ENCODE results near the gene PROX1. TPM values are rescaled to one million over a fixed set of nuclear protein-coding genes. Genes with fewer than 3 reads are reported as not detected.

Gene PROX1
- polyA plus RNA-seq, 3 donors, result 0.07 TPM; not detected in 2

GRCh38 chr1:214022810-214023425 lies 35.1 kb downstream of the PROX1 start:
- Histone ChIP-seq H3K9ac (ENCODE audit: insufficient read depth, low read length, poor library complexity, severe bottlenecking) (no peak overlapping the region), H3K27ac (ENCODE audit: low read depth in 1 of 2, low read length in 2 of 2) (no peak overlapping the region), H3K4me3 (replicated peaks in 1 of 3; ENCODE audit: low read depth in 2 of 3, low read length in 3 of 3) (no peak overlapping the region), H3K4me2 (replicated peaks; ENCODE audit: extremely low read depth, low read length, poor library complexity, severe bottlenecking) (no peak overlapping the region), H3K9me3 (replicated peaks in 1 of 2; ENCODE audit: control insufficient read depth in 1 of 2, insufficient read depth in 1 of 2, low read length in 2 of 2) (no peaks in the 10 kb centered on the region), H3K79me2 (ENCODE audit: insufficient read depth, low read length) (no peaks in the 10 kb centered on the region), H2AFZ (ENCODE audit: insufficient read depth, low read depth, low read length, poor library complexity, severe bottlenecking) (no peak overlapping the region), H4K20me1 (ENCODE audit: insufficient read depth, low read length) (no peaks in the 10 kb centered on the region), H3K27me3 (ENCODE audit: control insufficient read depth in 2 of 2, insufficient read depth in 2 of 2, low read length in 2 of 2) (no peaks in the 10 kb centered on the region), H3K36me3 (replicated peaks in 1 of 2; ENCODE audit: control insufficient read depth in 1 of 2, insufficient read depth in 2 of 2, low read length in 2 of 2) (no peaks in the 10 kb centered on the region), H3K4me1 (ENCODE audit: control insufficient read depth in 1 of 2, insufficient read depth in 2 of 2, low read length in 2 of 2) (no peaks in the 10 kb centered on the region)
- Mint-ChIP-seq H3K9me3 (peaks cover 0 to 2% (median 0%) of the 10 kb centered on the region in 7 donors), H3K27me3 (ENCODE audit: low read depth in 3 of 3) (peaks cover 1 to 2% (median 1%) of the 10 kb centered on the region in 3 donors), H3K27ac (no peak overlapping the region), H3K4me1 (no peaks in the 10 kb centered on the region), H3K36me3 (no peaks in the 10 kb centered on the region), H3K4me3 (no peak overlapping the region)
- TF ChIP-seq CTCF (IDR thresholded peaks at IDR 0.05), result no peak
- DNase-seq, result no peak
- intact Hi-C loops (cut with micrococcal nuclease), result no loop called here
- 33% methylated on average over 1 of the region's 2 CpGs for WGBS (ENCODE audit: insufficient coverage)

GRCh38 chr1:214026985-214027384 lies 39.2 kb downstream of the PROX1 start:
- Histone ChIP-seq H3K9ac (ENCODE audit: insufficient read depth, low read length, poor library complexity, severe bottlenecking) (no peak overlapping the region), H3K4me1 (ENCODE audit: control insufficient read depth in 1 of 2, insufficient read depth in 2 of 2, low read length in 2 of 2) (no peaks in the 10 kb centered on the region), H3K4me3 (replicated peaks in 1 of 3; ENCODE audit: low read depth in 2 of 3, low read length in 3 of 3) (no peak overlapping the region), H4K20me1 (ENCODE audit: insufficient read depth, low read length) (no peaks in the 10 kb centered on the region), H3K79me2 (ENCODE audit: insufficient read depth, low read length) (no peaks in the 10 kb centered on the region), H2AFZ (ENCODE audit: insufficient read depth, low read depth, low read length, poor library complexity, severe bottlenecking) (no peak overlapping the region), H3K9me3 (replicated peaks in 1 of 2; ENCODE audit: control insufficient read depth in 1 of 2, insufficient read depth in 1 of 2, low read length in 2 of 2) (no peaks in the 10 kb centered on the region), H3K27ac (ENCODE audit: low read depth in 1 of 2, low read length in 2 of 2) (no peak overlapping the region), H3K4me2 (replicated peaks; ENCODE audit: extremely low read depth, low read length, poor library complexity, severe bottlenecking) (no peak overlapping the region), H3K27me3 (ENCODE audit: control insufficient read depth in 2 of 2, insufficient read depth in 2 of 2, low read length in 2 of 2) (no peaks in the 10 kb centered on the region), H3K36me3 (replicated peaks in 1 of 2; ENCODE audit: control insufficient read depth in 1 of 2, insufficient read depth in 2 of 2, low read length in 2 of 2) (no peaks in the 10 kb centered on the region)
- H3K4me3 Mint-ChIP-seq, result no peak overlapping the region
- H3K27ac Mint-ChIP-seq, result no peak overlapping the region
- intact Hi-C loops (cut with micrococcal nuclease), result no loop called here
- DNase-seq, result no peak
- no peak for TF ChIP-seq CTCF (IDR thresholded peaks at IDR 0.05)
- H3K9me3 Mint-ChIP-seq, result peaks cover 0 to 4% (median 0%) of the 10 kb centered on the region in 7 donors
- H3K36me3 Mint-ChIP-seq, result no peaks in the 10 kb centered on the region
- 45% methylated on average over 2 of the region's 5 CpGs for WGBS (ENCODE audit: insufficient coverage)
- no peaks in the 10 kb centered on the region for H3K4me1 Mint-ChIP-seq
- H3K27me3 Mint-ChIP-seq (ENCODE audit: low read depth in 3 of 3), result peaks cover 0 to 2% (median 1%) of the 10 kb centered on the region in 3 donors

Measured in CD14-positive monocyte (primary cell).